HFFc6 (cell line): ENCODE results near the gene ARHGAP26. TPM values are rescaled to one million over a fixed set of nuclear protein-coding genes. Genes with fewer than 3 reads are reported as not detected.
A peak's percentile ranks its signal among the peaks of the same experiment; 100 is the strongest.

Experiments
- DNase-seq: peaks from one replicate; pipeline ENCODE4 v3.0.0-alpha.2; 2018
- H3K27ac Mint-ChIP-seq: 2 replicates; pipeline ENCODE4 v1.8.0; 2020; ENCODE audit warnings: mild to moderate bottlenecking, mixed read lengths
- H3K27me3 Mint-ChIP-seq: 2 replicates; pipeline ENCODE4 v1.8.0; 2021; ENCODE audit warnings: mild to moderate bottlenecking, moderate library complexity, mixed read lengths; ENCODE audit not compliant: insufficient read depth
- H3K36me3 Mint-ChIP-seq: 2 replicates; pipeline ENCODE4 v1.8.0; 2021; ENCODE audit warnings: low read depth, mixed read lengths
- H3K4me1 Mint-ChIP-seq: 2 replicates; pipeline ENCODE4 v1.8.0; 2020; ENCODE audit warnings: low read depth, mixed read lengths
- H3K4me3 Mint-ChIP-seq: 2 replicates; pipeline ENCODE4 v1.8.0; 2020; ENCODE audit warnings: mild to moderate bottlenecking, moderate library complexity, mixed read lengths
- H3K9me3 Mint-ChIP-seq: 2 replicates; pipeline ENCODE4 v1.8.0; 2020; ENCODE audit warnings: mild to moderate bottlenecking, mixed read lengths
- CTCF ChIP-seq: fragments of 200-600 bp; sonication (generic); IDR thresholded peaks from 2 replicates; pipeline ENCODE4 v1.5.0; 2021; ENCODE audit warnings: antibody characterized with exemption, mild to moderate bottlenecking
- total RNA-seq, 6 experiments: library from RNA; stranded (reverse); fragmentation: NEBNext Ultra II Directional; extraction: Animal tissue kit (Norgen Biotek cat#: 25700); gene quantifications; 2 replicates in 1 of 6; 3 replicates in 5 of 6; pipeline ENCODE4 v1.2.3, GENCODE V29; 2021

Gene ARHGAP26
- total RNA-seq, 6 experiments from 2014 or later: 2.3 to 3.6 (median 3.1) TPM

GRCh38 chr5:143021595-143021994 is 251.4 kb downstream of the ARHGAP26 start:
- DNase-seq: no peak
- Mint-ChIP-seq H3K9me3 (no peaks in the 10 kb centered on the region), H3K4me1 (peaks cover 26% of the 10 kb centered on the region), H3K27me3 (peaks cover 3% of the 10 kb centered on the region; the same call in 1 of the 2 replicates), H3K4me3 (no peak overlapping the region), H3K27ac (no peak overlapping the region), H3K36me3 (no peaks in the 10 kb centered on the region)
- TF ChIP-seq CTCF: no peak

GRCh38 chr5:143023411-143024096 is 253.4 kb downstream of the ARHGAP26 start:
- Mint-ChIP-seq H3K9me3 (no peaks in the 10 kb centered on the region), H3K4me3 (no peak overlapping the region), H3K27me3 (peaks cover 3% of the 10 kb centered on the region; the same call in 1 of the 2 replicates), H3K27ac (no peak overlapping the region), H3K36me3 (no peaks in the 10 kb centered on the region), H3K4me1 (peaks cover 26% of the 10 kb centered on the region)
- peak; percentile 42 for DNase-seq
- TF ChIP-seq CTCF: peak; percentile 52

- Mint-ChIP-seq H3K9me3 (no peaks in the 10 kb centered on the region), H3K27ac (no peak overlapping the region)
- TF ChIP-seq CTCF: no peak
Observed at GRCh38 chr5:143024228-143024920, 254.2 kb downstream of the ARHGAP26 start.

GRCh38 chr5:143025376-143025775 is 255.2 kb downstream of the ARHGAP26 start:
- no peak for TF ChIP-seq CTCF
- H3K4me1 Mint-ChIP-seq: peaks cover 26% of the 10 kb centered on the region
- H3K27ac Mint-ChIP-seq: no peak overlapping the region
- no peaks in the 10 kb centered on the region; the same call in 1 of the 2 replicates for H3K27me3 Mint-ChIP-seq
- H3K4me3 Mint-ChIP-seq: no peak overlapping the region
- DNase-seq: no peak
- H3K9me3 Mint-ChIP-seq: no peaks in the 10 kb centered on the region
- no peaks in the 10 kb centered on the region for H3K36me3 Mint-ChIP-seq

More at GRCh38 chr5:143024228-143024920, 254.2 kb downstream of the ARHGAP26 start:
- peaks cover 3% of the 10 kb centered on the region; the same call in 1 of the 2 replicates for H3K27me3 Mint-ChIP-seq
- no peak for DNase-seq
- peaks cover 26% of the 10 kb centered on the region for H3K4me1 Mint-ChIP-seq
- no peaks in the 10 kb centered on the region for H3K36me3 Mint-ChIP-seq
- no peak overlapping the region for H3K4me3 Mint-ChIP-seq

GRCh38 chr5:143025971-143026370 is 255.8 kb downstream of the ARHGAP26 start:
- Mint-ChIP-seq H3K36me3 (peaks cover 1% of the 10 kb centered on the region; the same call in 1 of the 2 replicates), H3K27ac (no peak overlapping the region), H3K27me3 (no peaks in the 10 kb centered on the region; the same call in 1 of the 2 replicates), H3K4me1 (peaks cover 26% of the 10 kb centered on the region), H3K4me3 (no peak overlapping the region), H3K9me3 (no peaks in the 10 kb centered on the region)
- no peak for TF ChIP-seq CTCF
- DNase-seq: no peak
